Measurements from ENCODE around the gene SYCE3. TPM values are rescaled to one million over a fixed set of nuclear protein-coding genes. Genes with fewer than 3 reads are reported as not detected.
A peak's percentile ranks its signal among the peaks of the same experiment; 100 is the strongest.

The SYCE3 gene
- total RNA-seq, 2 experiments from 2014 or later: 0.91 to 2.0 TPM

DNA sequence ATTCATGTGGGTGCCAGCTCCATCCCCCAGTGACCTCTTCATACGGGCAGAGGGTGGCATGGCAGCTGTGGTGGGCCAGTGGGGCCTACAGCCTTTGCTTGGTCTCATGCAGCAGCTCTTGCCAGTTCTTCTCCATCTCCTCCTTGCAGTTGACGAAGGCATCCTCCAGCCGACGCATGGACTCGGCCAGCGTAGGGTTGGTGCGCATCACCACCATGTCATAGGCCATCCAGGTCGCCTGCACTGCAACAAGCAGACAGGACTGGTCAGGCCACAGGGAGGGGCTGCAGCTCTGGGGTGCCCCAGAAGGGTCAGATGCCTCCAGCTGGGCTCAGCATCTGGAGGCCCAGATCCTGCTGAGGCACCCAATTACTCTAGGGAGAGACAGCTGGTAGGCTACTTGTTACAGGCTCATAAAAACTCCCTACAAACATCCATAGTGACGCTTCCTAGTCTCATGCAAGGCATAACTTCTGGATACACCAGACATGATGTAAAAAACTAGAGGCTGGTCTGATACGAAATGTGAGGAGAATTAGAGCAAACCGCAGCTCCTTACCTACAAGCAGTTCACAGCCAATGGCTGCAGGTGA, 11.5 kb downstream of the SYCE3 start:
- H3K27ac Mint-ChIP-seq: no peak overlapping the region
- no peak for DNase-seq
- H3K27me3 Mint-ChIP-seq (ENCODE audit: low read depth): no peaks in the 10 kb centered on the region
- CTCF ChIA-PET: interaction anchor here (1.4 to 2.0 kb wide), 3 partner anchors 12 to 17 kb away, joined by 4 to 13 read pairs (median 4); partner anchors contain the start of gene SYCE3
- H3K4me3 Mint-ChIP-seq: no peak overlapping the region
- peaks cover 6% of the 10 kb centered on the region for H3K36me3 Mint-ChIP-seq (ENCODE audit: low read depth)
- H3K9me3 Mint-ChIP-seq: no peaks in the 10 kb centered on the region
- intact Hi-C loops (cut with micrococcal nuclease): no loop called here
- peaks cover 17% of the 10 kb centered on the region for H3K4me1 Mint-ChIP-seq (ENCODE audit: low read depth)

DNA sequence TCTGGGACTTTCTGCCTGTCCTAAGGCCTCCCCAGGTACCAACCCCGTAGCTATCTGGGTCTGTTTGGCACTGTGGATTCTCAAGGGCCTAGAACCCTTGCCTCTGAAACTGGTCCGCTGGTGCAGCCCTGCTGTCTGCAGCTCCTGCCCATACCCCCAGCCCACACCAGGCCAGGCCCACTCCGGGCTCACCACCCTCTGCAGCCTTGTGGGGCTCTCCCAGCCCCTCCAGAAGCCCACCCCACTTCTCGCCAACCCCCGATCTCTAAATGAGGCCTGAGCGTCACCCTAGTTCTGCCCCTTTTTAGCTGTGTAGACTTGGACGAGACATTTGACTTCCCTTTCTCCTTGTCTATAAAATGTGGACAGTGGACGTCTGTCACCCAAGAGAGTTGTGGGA, 12.3 kb downstream of the SYCE3 start:
- intact Hi-C loops (cut with micrococcal nuclease): no loop called here
- Mint-ChIP-seq H3K27ac (peak overlapping the region; percentile 70), H3K4me1 (ENCODE audit: low read depth) (peaks cover 25% of the 10 kb centered on the region), H3K4me3 (peak overlapping the region; percentile 79), H3K36me3 (ENCODE audit: low read depth) (peaks cover 6% of the 10 kb centered on the region), H3K9me3 (no peaks in the 10 kb centered on the region), H3K27me3 (ENCODE audit: low read depth) (no peaks in the 10 kb centered on the region)
- no peak for DNase-seq
- CTCF ChIA-PET: interaction anchor here (1.4 to 2.0 kb wide), 4 partner anchors 13 to 25 kb away, joined by 4 to 13 read pairs (median 6); partner anchors contain the start of genes SCO2 and SYCE3

DNA sequence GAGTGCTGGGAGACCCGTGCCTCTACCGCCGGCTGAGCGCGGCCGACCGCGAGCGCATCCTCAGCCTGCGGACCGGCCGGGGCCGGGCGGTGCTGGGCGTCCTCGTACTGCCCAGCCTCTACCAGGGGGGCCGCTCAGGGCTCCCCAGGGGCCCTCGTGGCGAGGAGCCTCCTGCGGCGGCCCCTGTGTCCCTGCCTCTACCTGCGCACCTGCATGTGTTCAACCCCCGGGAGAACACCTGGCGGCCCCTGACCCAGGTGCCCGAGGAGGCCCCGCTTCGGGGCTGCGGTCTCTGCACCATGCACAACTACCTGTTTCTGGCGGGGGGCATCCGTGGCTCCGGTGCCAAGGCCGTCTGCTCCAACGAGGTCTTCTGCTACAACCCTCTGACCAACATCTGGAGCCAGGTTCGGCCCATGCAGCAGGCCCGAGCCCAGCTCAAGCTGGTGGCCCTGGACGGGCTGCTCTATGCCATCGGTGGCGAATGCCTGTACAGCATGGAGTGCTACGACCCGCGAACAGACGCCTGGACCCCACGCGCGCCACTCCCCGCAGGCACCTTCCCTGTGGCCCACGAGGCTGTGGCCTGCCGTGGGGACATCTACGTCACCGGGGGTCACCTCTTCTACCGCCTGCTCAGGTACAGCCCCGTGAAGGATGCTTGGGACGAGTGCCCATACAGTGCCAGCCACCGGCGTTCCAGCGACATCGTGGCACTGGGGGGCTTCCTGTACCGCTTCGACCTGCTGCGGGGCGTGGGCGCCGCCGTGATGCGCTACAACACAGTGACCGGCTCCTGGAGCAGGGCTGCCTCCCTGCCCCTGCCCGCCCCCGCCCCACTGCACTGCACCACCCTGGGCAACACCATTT, 13.6 kb downstream of the SYCE3 start:
- CTCF ChIA-PET: interaction anchor here (0.6 to 2.9 kb wide), 10 partner anchors 10 to 306 kb away, joined by 3 to 13 read pairs (median 6); partner anchors contain the start of genes LMF2, NCAPH2, SCO2 and SYCE3
- Mint-ChIP-seq H3K27ac (peak overlapping the region; percentile 83), H3K27me3 (ENCODE audit: low read depth) (no peaks in the 10 kb centered on the region), H3K4me1 (ENCODE audit: low read depth) (peaks cover 36% of the 10 kb centered on the region), H3K4me3 (peak overlapping the region; percentile 79), H3K9me3 (no peaks in the 10 kb centered on the region), H3K36me3 (ENCODE audit: low read depth) (peaks cover 6% of the 10 kb centered on the region)
- intact Hi-C loops (cut with micrococcal nuclease): loop anchor here (1.0 kb wide), 2 partner anchors 10 to 71 kb away; no protein-coding TSS in a partner anchor
- DNase-seq: no peak

DNA sequence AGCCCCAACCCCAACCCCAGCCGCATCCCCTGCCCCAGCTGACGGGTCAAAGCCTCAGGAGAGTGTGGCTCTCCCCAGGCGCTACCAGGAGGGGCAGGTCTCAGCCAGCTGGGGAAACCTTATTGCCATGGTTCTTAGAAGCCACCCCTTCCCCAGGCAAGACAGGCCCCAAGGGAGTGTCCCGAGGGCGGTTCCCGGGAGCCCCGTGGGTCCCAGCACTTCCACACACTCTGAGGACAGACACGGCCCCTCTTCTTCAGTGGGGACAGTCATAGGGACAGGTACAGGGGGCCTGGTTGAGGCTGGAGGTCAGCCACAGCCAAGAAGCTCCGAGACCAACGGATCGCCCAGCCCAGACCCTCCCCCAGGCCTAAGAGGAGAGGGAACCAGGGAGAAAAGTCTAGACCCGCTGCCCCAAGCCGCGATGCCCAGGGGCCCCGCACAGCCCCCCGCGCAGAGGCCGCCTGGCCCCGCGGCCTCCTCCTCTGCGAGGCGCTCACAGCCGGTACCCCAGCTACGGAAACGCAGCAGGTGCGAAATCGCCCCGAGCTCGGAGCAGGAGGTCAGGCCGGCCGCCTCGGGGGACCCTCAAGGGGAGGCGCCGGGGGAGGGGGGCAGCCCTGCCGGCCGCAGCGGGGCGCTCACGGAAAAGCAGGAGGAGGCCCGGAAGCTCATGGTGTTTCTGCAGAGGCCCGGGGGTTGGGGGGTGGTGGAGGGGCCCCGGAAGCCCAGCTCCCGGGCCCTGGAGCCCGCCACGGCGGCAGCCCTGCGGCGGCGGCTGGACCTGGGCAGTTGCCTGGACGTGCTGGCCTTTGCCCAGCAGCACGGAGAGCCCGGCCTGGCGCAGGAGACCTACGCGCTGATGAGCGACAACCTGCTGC, 14.4 kb downstream of the SYCE3 start:
- peak overlapping the region; percentile 82 for H3K27ac Mint-ChIP-seq
- DNase-seq: peak; percentile 75
- H3K9me3 Mint-ChIP-seq: no peaks in the 10 kb centered on the region
- intact Hi-C loops (cut with micrococcal nuclease): loop anchor here (1.0 kb wide), 2 partner anchors 9 to 72 kb away; no protein-coding TSS in a partner anchor
- H3K36me3 Mint-ChIP-seq (ENCODE audit: low read depth): peaks cover 6% of the 10 kb centered on the region
- peak overlapping the region; percentile 74 for H3K4me3 Mint-ChIP-seq
- CTCF ChIA-PET: interaction anchor here (0.6 to 2.9 kb wide), 16 partner anchors 9 to 305 kb away, joined by 3 to 13 read pairs (median 3); partner anchors contain the start of genes LMF2, NCAPH2, SCO2 and SYCE3
- H3K4me1 Mint-ChIP-seq (ENCODE audit: low read depth): peaks cover 40% of the 10 kb centered on the region
- H3K27me3 Mint-ChIP-seq (ENCODE audit: low read depth): no peaks in the 10 kb centered on the region

DNA sequence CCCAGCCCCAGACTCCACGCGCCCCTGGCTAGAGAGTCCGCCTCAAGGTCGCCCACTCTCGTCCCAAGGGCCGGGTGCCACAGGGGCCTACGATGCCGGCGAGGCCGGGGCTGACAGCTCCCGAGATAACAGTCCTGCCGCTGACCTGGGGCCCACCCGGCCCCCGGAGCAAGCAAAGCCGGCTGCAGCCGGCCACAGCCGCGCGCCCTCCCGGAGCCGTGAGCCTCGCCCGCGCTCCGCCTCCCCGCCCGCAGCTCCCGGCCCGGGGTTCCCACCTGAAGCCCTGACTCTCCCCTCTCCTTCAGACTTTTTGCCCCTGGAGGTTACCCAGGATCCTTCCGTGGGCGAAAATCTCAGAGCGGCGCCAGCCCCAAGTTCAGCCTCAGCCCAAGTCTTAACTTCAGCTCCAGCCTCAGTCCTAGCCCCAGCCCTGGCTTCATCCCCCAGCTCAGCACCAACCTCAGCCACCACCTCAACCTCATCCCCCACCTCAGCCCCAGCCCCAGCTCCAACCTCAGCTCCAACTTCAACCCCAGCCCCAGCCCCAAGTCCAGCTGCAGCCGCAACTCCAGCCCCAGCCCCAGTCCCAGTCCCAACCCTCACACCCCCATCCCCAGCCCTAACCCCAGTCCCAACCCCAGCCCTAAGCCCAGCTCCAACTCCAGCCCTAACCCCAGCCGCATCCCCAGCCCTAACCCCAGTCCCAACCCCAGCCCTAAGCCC, 15.3 kb downstream of the SYCE3 start:
- peak overlapping the region; percentile 63 for H3K4me3 Mint-ChIP-seq
- H3K4me1 Mint-ChIP-seq (ENCODE audit: low read depth): peaks cover 43% of the 10 kb centered on the region
- no peaks in the 10 kb centered on the region for H3K9me3 Mint-ChIP-seq
- peaks cover 6% of the 10 kb centered on the region for H3K36me3 Mint-ChIP-seq (ENCODE audit: low read depth)
- H3K27me3 Mint-ChIP-seq (ENCODE audit: low read depth): no peaks in the 10 kb centered on the region
- CTCF ChIA-PET: interaction anchor here (0.8 to 2.9 kb wide), 12 partner anchors 8 to 73 kb away, joined by 3 to 13 read pairs (median 4); partner anchors contain the start of gene SCO2
- DNase-seq: no peak
- peak overlapping the region; percentile 53 for H3K27ac Mint-ChIP-seq
- intact Hi-C loops (cut with micrococcal nuclease): no loop called here

DNA sequence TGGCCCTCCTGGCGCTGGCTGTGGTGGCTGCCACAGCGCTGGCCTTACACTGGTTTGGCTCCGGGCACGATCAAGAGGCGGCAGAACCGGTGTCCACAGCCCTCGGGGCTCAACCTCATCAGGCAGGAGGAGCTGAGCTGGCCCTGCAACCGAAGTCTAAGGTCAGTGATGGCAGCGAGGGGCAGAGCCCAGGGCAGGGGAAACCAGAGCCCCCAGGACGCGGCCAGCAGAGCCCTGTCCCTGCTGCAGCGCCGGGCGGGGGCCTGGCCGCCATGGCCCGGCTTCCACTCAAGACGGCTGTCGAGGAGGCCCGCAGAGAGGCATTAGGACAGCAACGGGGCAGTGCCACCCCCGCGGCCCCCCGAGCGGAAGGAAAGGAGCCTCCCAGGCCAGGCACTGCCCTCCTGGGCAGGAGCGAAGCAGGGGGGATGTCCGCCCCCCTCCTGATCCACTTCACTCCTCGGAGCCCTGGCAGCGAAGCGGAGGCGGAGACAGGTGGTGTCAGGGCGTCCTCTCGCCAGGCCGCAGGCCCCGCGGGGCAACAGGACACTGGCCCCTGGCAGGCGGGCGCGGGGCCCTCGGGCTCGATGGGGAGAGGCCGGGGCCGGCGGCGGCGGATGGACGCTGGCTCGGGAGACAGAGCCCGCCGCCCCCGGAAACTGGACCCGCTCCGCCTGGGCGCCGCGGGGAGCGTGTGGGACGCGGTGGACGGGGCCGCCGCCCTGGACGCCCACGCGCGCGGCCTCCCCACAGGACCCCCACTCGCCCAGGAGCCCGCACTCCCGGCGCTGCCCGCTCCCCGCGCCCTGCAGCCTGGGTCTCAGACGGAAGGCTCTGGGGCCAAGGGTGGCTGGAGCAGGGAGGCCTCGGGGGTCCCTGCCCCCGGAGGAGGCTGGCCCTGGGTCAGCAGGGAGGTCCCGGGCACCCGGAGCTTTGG, 16.1 kb downstream of the SYCE3 start:
- intact Hi-C loops (cut with micrococcal nuclease): no loop called here
- DNase-seq: no peak

DNA sequence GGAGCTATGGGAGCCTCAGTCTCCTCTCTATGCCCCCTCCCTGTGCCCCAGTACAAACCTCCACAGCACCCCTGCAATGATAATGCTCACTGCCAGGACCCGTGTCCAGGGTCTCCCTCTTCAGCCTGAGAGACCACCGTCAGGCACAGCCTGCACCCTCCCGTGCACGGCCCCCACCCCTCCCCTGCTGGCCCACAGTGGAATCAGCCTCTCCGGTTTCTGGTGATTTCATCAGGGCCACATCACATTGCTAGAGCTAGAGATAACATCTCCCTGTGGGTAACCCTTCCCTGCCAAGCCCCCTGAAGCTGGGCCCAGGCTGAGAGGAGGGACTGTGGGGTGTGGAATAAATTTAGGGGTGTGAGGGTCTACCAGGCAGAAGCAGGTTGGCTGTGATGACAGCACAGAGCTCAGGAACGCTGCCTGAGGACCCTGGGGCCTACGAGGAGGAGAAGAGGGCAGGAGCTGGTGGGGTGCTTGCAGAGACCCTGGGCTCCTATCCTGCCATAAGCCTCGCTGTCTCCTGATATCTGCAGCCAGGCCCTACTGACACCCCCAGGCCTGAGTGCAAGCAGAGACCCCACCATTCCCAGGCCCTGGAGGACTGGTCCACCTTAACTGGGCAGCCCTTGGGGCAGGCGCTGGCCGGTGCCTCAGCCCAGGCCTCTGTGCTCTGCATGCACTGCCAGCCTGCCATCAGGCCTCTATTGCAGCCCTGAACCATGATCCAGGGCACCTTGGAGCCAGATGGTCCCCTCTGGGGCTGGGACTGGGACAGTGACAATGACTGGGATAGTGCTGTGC, 17.0 kb downstream of the SYCE3 start, which contains the start of gene KLHDC7B:
TSS of gene KLHDC7B (plus strand) at position 378 of the 804 bp plus-strand sequence. CDS start at position 723, 345 bp downstream.
- peak; percentile 44 for DNase-seq
- intact Hi-C loops (cut with micrococcal nuclease): loop anchor here (2.0 kb wide), 1 partner anchor 19 kb away; no protein-coding TSS in a partner anchor
- CTCF ChIA-PET: interaction anchor here (0.6 to 1.9 kb wide), 6 partner anchors 10 to 75 kb away, joined by 3 to 11 read pairs (median 5); partner anchors contain the start of genes SCO2 and SYCE3
- peak within 1 kb of the TSS; percentile 74 for H3K27ac Mint-ChIP-seq
- H3K4me1 Mint-ChIP-seq (ENCODE audit: low read depth): peaks cover 57% of the 10 kb centered on the region
- H3K9me3 Mint-ChIP-seq: peaks cover 1% of the 10 kb centered on the region
- H3K36me3 Mint-ChIP-seq (ENCODE audit: low read depth): peaks cover 8% of the 10 kb centered on the region
- H3K4me3 Mint-ChIP-seq: peak within 1 kb of the TSS; percentile 62
- no peaks in the 10 kb centered on the region for H3K27me3 Mint-ChIP-seq (ENCODE audit: low read depth)

More for the DNA sequence above, 16.1 kb downstream of the SYCE3 start:
- H3K4me1 Mint-ChIP-seq (ENCODE audit: low read depth): peaks cover 51% of the 10 kb centered on the region
- CTCF ChIA-PET: interaction anchor here (1.0 to 2.9 kb wide), 8 partner anchors 13 to 74 kb away, joined by 3 to 13 read pairs (median 8); partner anchors contain the start of genes SCO2 and SYCE3
- H3K27ac Mint-ChIP-seq: peak overlapping the region; percentile 74
- H3K27me3 Mint-ChIP-seq (ENCODE audit: low read depth): no peaks in the 10 kb centered on the region
- peaks cover 1% of the 10 kb centered on the region for H3K9me3 Mint-ChIP-seq
- H3K36me3 Mint-ChIP-seq (ENCODE audit: low read depth): peaks cover 8% of the 10 kb centered on the region
- H3K4me3 Mint-ChIP-seq: no peak overlapping the region

DNA sequence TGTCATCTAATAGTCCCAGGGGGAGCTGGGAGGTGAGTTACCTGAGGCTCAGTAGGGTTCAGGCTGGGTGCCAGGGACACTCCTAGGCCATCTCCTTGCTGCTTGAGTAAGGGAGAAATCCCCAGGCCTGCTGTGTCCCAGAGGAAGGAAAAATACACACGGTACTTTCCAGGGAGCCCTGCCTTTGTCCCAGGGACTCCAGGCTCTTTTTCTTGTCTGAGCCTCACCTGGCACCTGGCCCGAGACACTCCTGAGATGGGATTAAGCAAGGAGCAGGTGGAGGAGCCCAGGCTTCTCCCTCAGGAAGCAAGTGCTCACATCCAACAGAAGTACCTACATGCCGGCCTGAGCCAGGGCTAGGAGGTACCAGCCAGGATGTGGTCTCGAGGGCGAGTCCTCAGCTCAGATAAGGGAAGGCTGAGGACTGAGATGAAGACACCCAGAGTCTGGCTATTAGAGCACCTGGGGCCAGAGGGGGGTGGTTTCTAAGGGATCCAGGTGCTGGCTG, 17.9 kb downstream of the SYCE3 start:
- peak; percentile 60 for DNase-seq
- CTCF ChIA-PET: interaction anchor here (0.6 to 1.9 kb wide), 6 partner anchors 9 to 76 kb away, joined by 3 to 11 read pairs (median 5); partner anchors contain the start of genes SCO2 and SYCE3
- H3K36me3 Mint-ChIP-seq (ENCODE audit: low read depth): peaks cover 2% of the 10 kb centered on the region
- H3K27ac Mint-ChIP-seq: peak overlapping the region; percentile 74
- intact Hi-C loops (cut with micrococcal nuclease): loop anchor here (1.0 to 2.0 kb wide), 4 partner anchors 18 to 76 kb away; partner anchors contain the start of genes CHKB and NCAPH2
- no peaks in the 10 kb centered on the region for H3K27me3 Mint-ChIP-seq (ENCODE audit: low read depth)
- H3K4me1 Mint-ChIP-seq (ENCODE audit: low read depth): peaks cover 55% of the 10 kb centered on the region
- H3K9me3 Mint-ChIP-seq: peaks cover 1% of the 10 kb centered on the region
- peak overlapping the region; percentile 62 for H3K4me3 Mint-ChIP-seq

DNA sequence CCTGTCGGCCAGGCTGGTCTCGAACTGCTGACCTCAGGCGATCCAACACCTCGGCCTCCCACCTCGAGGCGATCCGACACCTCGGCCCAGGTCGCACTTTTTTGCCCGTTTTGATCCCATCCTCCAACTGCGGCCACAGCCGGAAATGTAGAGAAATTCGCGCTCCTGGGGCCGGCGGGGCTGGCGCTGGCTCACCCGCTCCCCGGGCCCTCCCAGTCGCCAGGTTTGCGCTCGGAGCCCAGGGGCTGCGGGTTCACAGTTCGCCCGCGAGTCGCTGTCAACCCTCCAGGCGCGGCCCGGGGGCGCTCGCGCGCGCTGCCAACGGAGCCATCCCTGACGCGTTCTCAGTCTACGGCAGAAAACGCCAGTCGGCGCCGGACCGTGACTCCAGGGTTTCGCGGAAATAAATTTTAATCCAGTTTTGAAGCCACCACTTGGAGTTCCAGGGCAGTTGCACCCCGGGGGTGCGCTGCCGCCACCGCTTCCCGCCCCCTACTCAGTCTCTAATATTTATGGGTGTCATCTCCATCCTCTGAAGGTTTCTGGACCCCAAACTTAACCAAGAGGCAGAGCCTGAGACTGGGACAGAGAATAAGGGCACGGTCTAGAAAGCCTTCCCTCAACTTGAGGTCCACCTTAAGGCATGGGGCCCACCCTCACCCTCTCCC, 18.5 kb downstream of the SYCE3 start:
- peaks cover 2% of the 10 kb centered on the region for H3K36me3 Mint-ChIP-seq (ENCODE audit: low read depth)
- no peaks in the 10 kb centered on the region for H3K27me3 Mint-ChIP-seq (ENCODE audit: low read depth)
- peaks cover 60% of the 10 kb centered on the region for H3K4me1 Mint-ChIP-seq (ENCODE audit: low read depth)
- peaks cover 1% of the 10 kb centered on the region for H3K9me3 Mint-ChIP-seq
- peak; percentile 92 for DNase-seq
- CTCF ChIA-PET: interaction anchor here (0.6 to 1.8 kb wide), 5 partner anchors 8 to 77 kb away, joined by 3 to 6 read pairs (median 5); partner anchors contain the start of gene SCO2
- intact Hi-C loops (cut with micrococcal nuclease): loop anchor here (1.0 to 2.0 kb wide), 4 partner anchors 17 to 76 kb away; partner anchors contain the start of genes CHKB and NCAPH2
- peak overlapping the region; percentile 72 for H3K27ac Mint-ChIP-seq
- peak overlapping the region; percentile 62 for H3K4me3 Mint-ChIP-seq
